Measurements from ENCODE around the gene FKBP8.

The FKBP8 gene

GRCh38 chr19:18510216-18510615 lies 33.2 kb downstream of the FKBP8 start:
- Histone ChIP-seq H3K9me3 (ENCODE audit: insufficient read depth, low read length) (no peaks in the 10 kb centered on the region), H3K4me1 (ENCODE audit: low read length) (no peaks in the 10 kb centered on the region), H2AFZ (ENCODE audit: low read depth, low read length) (no peak overlapping the region), H3K27ac (ENCODE audit: low read length) (no peak overlapping the region), H3K4me3 (ENCODE audit: low read length) (no peak overlapping the region), H3K79me2 (ENCODE audit: low read length) (peaks cover 100% of the 10 kb centered on the region), H3K36me3 (replicated peaks; ENCODE audit: low read depth, low read length) (no peaks in the 10 kb centered on the region), H3K9ac (ENCODE audit: low read length) (no peak overlapping the region), H3K27me3 (ENCODE audit: low read depth, low read length) (no peaks in the 10 kb centered on the region), H3K4me2 (ENCODE audit: low read length) (no peak overlapping the region), H4K20me1 (ENCODE audit: insufficient read depth, low read length) (peaks cover 93% of the 10 kb centered on the region)
- no peak for TF ChIP-seq CTCF (IDR thresholded peaks at IDR 0.05; ENCODE audit: low read depth, low read length)
- no peak for TF ChIP-seq EZH2phosphoT487 (IDR thresholded peaks at IDR 0.05; ENCODE audit: low read depth)

DNA sequence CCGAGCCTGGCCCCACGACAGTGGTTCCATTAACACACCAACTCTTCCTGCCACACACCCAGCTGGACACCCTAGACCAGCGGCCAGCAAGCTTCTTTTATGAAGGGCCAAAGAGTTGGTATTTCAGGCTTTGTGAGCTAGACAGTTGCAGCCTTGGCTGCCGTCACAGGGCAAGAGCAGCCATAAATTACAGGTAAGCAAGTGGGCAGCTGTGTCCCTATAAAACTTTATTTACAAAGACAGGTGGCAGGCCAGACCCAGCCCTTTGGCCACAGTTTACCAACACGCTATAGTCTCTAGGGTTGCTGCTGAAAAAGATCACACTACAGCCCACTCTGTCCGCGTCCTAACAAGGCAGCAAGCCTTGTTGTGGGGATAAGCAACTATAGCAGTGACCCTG lies 34.8 kb downstream of the FKBP8 start:
- Histone ChIP-seq H3K4me3 (ENCODE audit: low read length) (no peak overlapping the region), H3K36me3 (replicated peaks; ENCODE audit: low read depth, low read length) (no peaks in the 10 kb centered on the region), H3K79me2 (ENCODE audit: low read length) (peaks cover 100% of the 10 kb centered on the region), H3K27ac (ENCODE audit: low read length) (no peak overlapping the region), H3K9ac (ENCODE audit: low read length) (no peak overlapping the region), H3K4me2 (ENCODE audit: low read length) (no peak overlapping the region), H3K27me3 (ENCODE audit: low read depth, low read length) (no peaks in the 10 kb centered on the region), H4K20me1 (ENCODE audit: insufficient read depth, low read length) (peaks cover 95% of the 10 kb centered on the region), H2AFZ (ENCODE audit: low read depth, low read length) (no peak overlapping the region), H3K9me3 (ENCODE audit: insufficient read depth, low read length) (no peaks in the 10 kb centered on the region), H3K4me1 (ENCODE audit: low read length) (peaks cover 5% of the 10 kb centered on the region; the same call in 1 of the 2 replicates)
- TF ChIP-seq CTCF (IDR thresholded peaks at IDR 0.05; ENCODE audit: low read depth, low read length) (no peak), EZH2phosphoT487 (IDR thresholded peaks at IDR 0.05; ENCODE audit: low read depth) (no peak)

GRCh38 chr19:18507727-18508440 lies 35.5 kb downstream of the FKBP8 start:
- Histone ChIP-seq H4K20me1 (ENCODE audit: insufficient read depth, low read length) (peaks cover 95% of the 10 kb centered on the region), H3K9ac (ENCODE audit: low read length) (no peak overlapping the region), H3K27me3 (ENCODE audit: low read depth, low read length) (no peaks in the 10 kb centered on the region), H3K36me3 (replicated peaks; ENCODE audit: low read depth, low read length) (no peaks in the 10 kb centered on the region), H3K4me3 (ENCODE audit: low read length) (no peak overlapping the region), H3K4me2 (ENCODE audit: low read length) (no peak overlapping the region), H3K79me2 (ENCODE audit: low read length) (peaks cover 100% of the 10 kb centered on the region), H3K9me3 (ENCODE audit: insufficient read depth, low read length) (no peaks in the 10 kb centered on the region), H2AFZ (ENCODE audit: low read depth, low read length) (no peak overlapping the region), H3K4me1 (ENCODE audit: low read length) (peaks cover 5% of the 10 kb centered on the region; the same call in 1 of the 2 replicates), H3K27ac (ENCODE audit: low read length) (no peak overlapping the region)
- TF ChIP-seq CTCF (IDR thresholded peaks at IDR 0.05; ENCODE audit: low read depth, low read length) = no peak
- TF ChIP-seq EZH2phosphoT487 (IDR thresholded peaks at IDR 0.05; ENCODE audit: low read depth) = no peak

DNA sequence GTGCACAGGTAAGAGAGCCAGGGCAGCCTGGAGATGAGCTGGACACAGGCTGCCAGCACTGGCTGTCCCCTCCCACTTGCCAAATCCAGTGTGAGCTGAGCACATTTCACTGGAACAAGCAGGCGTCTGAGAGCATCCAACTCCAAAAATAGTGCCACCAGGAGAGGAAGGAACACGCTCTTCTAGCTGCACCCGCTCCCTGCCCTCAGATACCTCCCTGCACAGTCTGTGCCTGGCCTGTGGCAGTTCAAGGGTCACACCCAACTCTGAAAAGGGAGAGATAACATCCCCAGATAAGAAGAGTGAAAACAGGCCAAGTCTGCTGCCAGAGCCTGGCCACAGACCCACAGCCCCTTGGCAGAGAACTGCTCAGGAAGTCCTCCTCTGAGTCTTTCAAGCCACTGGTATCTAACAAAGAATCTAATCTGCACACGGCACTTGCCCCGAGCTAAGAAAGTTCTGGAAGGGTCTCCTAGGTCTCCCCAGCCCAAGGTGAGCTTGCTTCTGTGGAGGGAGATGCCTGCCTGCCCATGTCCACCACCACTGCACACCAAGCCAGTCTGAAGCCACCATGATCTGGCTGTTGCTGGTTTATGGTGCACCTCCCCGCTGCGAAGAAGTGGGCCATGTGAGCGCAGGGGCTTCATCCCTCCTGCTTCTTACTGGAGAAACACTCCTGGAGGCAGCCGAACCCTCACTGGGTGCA lies 36.2 kb downstream of the FKBP8 start:
- Histone ChIP-seq H3K4me1 (ENCODE audit: low read length) (peaks cover 5% of the 10 kb centered on the region; the same call in 1 of the 2 replicates), H3K9me3 (ENCODE audit: insufficient read depth, low read length) (no peaks in the 10 kb centered on the region), H3K4me2 (ENCODE audit: low read length) (no peak overlapping the region), H3K27ac (ENCODE audit: low read length) (no peak overlapping the region), H3K36me3 (replicated peaks; ENCODE audit: low read depth, low read length) (no peaks in the 10 kb centered on the region), H3K79me2 (ENCODE audit: low read length) (peaks cover 100% of the 10 kb centered on the region), H4K20me1 (ENCODE audit: insufficient read depth, low read length) (peaks cover 95% of the 10 kb centered on the region), H3K27me3 (ENCODE audit: low read depth, low read length) (no peaks in the 10 kb centered on the region), H2AFZ (ENCODE audit: low read depth, low read length) (no peak overlapping the region), H3K4me3 (ENCODE audit: low read length) (no peak overlapping the region), H3K9ac (ENCODE audit: low read length) (no peak overlapping the region)
- TF ChIP-seq EZH2phosphoT487 (IDR thresholded peaks at IDR 0.05; ENCODE audit: low read depth) (no peak), CTCF (IDR thresholded peaks at IDR 0.05; ENCODE audit: low read depth, low read length) (no peak)
